Erythroblast (primary cell): ENCODE results near the gene APOM.

Experiments used
- DNase-seq, 2 experiments: peaks; one replicate each; lab custom pipeline; 2025; lab: John Stamatoyannopoulos, UW
- GATA1 ChIP-seq: IDR thresholded peaks from 2 replicates; pipeline ENCODE4 v1.6.1; 2011; ENCODE audit warnings: low read depth, mild to moderate bottlenecking, control low read depth, low read length, moderate library complexity
- POLR2A ChIP-seq: IDR thresholded peaks from 2 replicates; pipeline ENCODE4 v1.6.1; 2011; ENCODE audit warnings: mild to moderate bottlenecking, low read length

Gene APOM

GRCh38 chr6:31621991-31622390 lies 33.7 kb upstream of the APOM start:
- DNase-seq, result peak in 1 of 2 experiments; percentile 35
- TF ChIP-seq GATA1 (no peak), POLR2A (no peak)

GRCh38 chr6:31622684-31623091 lies 33.0 kb upstream of the APOM start:
- no peak for DNase-seq
- TF ChIP-seq GATA1 (no peak), POLR2A (no peak)

GRCh38 chr6:31624070-31624469 lies 31.6 kb upstream of the APOM start:
- TF ChIP-seq POLR2A (no peak), GATA1 (no peak)
- no peak for DNase-seq

GRCh38 chr6:31626952-31627351 lies 28.7 kb upstream of the APOM start:
- TF ChIP-seq GATA1, result no peak
- TF ChIP-seq POLR2A, result no peak
- DNase-seq, result no peak

- TF ChIP-seq GATA1 (no peak), POLR2A (no peak)
- no peak for DNase-seq
These were observed 27.9 kb upstream of the APOM start for GRCh38 chr6:31627690-31628287.

- no peak for TF ChIP-seq POLR2A
- no peak for TF ChIP-seq GATA1
- DNase-seq, result no peak
These were observed 26.7 kb upstream of the APOM start for GRCh38 chr6:31629014-31629413.

GRCh38 chr6:31630177-31630934 lies 25.3 kb upstream of the APOM start:
- DNase-seq, result no peak
- no peak for TF ChIP-seq GATA1
- TF ChIP-seq POLR2A, result no peak

- no peak for DNase-seq
- TF ChIP-seq POLR2A (no peak), GATA1 (no peak)
These were observed 24.5 kb upstream of the APOM start for GRCh38 chr6:31631209-31631608.

GRCh38 chr6:31631681-31632278 lies 23.9 kb upstream of the APOM start:
- TF ChIP-seq GATA1, result no peak
- TF ChIP-seq POLR2A, result no peak
- DNase-seq, result no peak

GRCh38 chr6:31632279-31632946 lies 23.3 kb upstream of the APOM start:
- peak; percentile 18 for TF ChIP-seq POLR2A
- no peak for TF ChIP-seq GATA1
- DNase-seq, result no peak

GRCh38 chr6:31633447-31633846 lies 22.2 kb upstream of the APOM start:
- TF ChIP-seq GATA1 (no peak), POLR2A (no peak)
- no peak for DNase-seq

- TF ChIP-seq POLR2A, result no peak
- TF ChIP-seq GATA1, result no peak
- DNase-seq, result no peak
These were observed 21.6 kb upstream of the APOM start for GRCh38 chr6:31634131-31634530.

- DNase-seq, result no peak
- TF ChIP-seq POLR2A, result no peak
- no peak for TF ChIP-seq GATA1
These were observed 20.6 kb upstream of the APOM start for GRCh38 chr6:31634969-31635575.
